Measurements from ENCODE around the gene TRIM43.
"Not testable (repeated sequence)": the region's sequence is repeated elsewhere in the genome, so short reads cannot be mapped to it uniquely, and the experiment has no call there.

The TRIM43 gene

DNA sequence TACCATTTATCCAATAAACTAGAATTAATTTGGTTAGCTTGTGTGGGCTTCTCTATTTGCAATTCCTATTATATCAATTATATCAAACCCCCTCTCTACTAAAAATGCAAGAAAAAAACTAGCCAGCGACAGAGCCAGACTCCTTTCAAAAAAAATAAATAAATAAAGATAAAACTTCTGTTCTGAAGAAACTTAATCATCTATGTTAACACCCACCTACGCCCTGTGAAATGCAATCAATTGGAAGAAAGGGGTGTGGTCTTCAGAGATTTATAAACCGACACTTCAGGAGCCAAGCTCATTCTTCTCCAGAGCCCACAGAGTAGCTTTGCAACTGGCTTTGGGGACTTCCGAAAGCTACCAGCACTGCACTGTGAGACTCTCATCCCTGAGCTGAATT is at the start of gene TRIM43:
Gene TRIM43, plus strand, starts transcription at position 301 of the 400 bp plus-strand sequence. CDS start 2,023 bp downstream, outside the sequence.
- not testable (repeated sequence) for DNase-seq

DNA sequence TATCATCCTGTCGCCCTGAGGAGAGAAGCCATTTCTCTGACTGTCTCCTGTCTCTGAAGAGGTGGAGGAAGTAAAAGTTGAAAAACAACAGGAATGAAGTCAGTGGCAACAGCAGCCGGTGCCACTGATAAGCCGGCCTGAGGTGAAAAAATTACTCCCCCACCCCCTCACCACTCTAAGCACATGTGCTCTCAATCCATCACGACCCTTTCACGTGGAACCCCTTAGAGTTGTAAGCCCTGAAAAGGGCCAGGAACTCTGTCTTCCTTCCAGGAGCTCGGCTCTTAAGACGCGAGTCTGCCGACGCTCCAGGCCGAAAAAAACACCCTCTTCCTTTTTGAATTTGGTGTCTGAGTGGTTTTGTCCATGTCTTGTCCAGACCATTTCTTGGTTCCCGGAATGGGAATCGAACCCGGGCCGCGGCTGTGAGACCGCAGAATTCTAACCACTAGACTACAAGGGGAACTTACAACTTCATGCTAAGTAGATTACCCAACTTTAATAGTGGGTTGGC is 40.7 kb upstream of the TRIM43 start:
- no peak for DNase-seq

DNA sequence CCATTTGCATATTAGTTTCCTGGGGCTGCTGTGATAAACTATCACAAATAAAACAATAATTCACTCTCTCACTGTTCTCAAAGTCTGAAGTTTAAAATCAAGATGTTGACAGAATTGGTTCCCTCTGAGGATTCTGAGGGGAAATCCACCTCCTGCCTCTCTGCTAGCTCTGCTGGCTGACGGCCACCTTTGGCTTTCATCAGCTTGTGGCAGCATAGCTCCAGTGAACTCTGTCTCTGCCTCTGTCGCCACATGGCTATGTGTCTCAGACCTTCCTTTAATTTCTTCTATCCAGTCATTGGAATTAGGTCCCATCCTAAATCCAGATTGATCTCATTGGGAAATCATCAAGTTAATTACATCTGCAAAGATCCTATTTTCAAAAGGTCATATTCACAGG is 38.9 kb upstream of the TRIM43 start:
- DNase-seq = peak in 20 of 51 donors; percentile 2 to 59 (median 26)

DNA sequence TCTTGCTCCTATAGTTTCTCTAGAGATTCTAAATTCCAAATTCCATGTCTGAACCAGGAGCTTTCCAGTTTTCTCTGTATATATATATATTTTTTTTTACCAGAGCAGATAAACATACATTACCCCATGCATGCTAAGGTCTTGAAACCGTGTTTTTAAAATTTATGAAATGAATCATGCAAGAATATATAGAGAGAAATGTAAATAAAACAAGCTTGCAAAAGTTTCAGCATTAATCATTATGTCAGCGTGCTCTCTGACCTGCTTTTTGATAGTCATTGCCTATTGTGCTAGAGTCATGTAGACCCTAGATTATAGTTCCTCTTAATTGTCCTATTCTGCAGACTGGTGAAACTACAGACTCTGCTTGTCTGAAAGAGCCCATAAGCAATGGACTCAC is 22.6 kb upstream of the TRIM43 start:
- DNase-seq = no peak

DNA sequence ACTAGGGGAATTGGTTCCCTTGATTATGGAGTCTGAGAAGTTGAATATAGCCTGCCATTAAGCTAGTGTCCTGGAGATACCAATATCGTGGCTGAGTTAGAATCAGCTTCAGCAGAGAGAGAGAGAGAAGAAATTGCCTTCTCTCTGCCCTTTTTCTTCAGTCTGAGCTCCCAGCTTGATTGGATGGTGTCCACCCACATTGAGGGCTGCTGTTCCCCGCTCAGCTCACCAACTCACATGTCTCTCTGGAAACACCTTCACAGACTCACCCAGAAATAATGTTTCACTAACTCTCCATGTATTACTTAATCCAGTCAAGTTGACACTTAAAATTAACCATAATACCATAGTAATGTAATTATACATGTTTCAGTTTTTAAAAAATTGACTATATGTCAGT is 17.9 kb upstream of the TRIM43 start:
- DNase-seq = peak in 1 of 51 donors; percentile 10

DNA sequence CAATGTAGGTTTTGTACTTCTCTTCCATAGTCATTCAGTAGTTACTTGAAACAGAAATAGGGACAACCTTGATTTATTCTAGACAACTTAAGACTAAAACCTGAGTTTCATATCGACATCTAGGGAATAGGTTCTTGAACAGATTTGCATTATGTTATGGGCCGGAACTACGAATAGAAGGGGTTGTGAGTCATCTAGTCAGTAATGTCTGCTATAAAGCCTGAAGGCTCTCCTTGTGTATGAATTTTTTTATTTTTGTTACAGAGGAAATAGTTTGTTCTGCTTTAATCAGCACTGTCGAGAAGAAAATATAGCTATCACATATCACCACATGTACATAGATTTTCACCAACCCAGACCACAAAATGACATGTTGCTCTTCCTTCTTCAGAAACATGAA is 17.3 kb upstream of the TRIM43 start:
- no peak for DNase-seq

DNA sequence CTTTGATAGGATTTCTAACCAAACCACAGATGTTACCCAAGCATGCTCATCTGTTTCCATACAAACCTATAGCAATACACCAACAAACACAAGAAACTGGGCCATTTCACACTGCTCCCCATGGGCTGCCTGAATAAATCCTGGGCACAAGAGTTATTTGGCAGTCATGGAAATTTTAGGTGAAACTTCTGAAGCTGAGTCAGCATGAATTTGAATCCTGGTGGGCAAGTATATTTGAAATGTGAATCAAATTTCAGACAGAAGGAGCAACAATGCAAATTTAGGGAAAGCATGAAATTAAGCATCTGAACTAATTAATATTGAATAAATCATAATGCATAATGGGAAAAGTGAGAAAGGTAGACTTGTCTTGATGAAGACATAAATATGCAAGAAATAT is 15.9 kb upstream of the TRIM43 start:
- no peak for DNase-seq

DNA sequence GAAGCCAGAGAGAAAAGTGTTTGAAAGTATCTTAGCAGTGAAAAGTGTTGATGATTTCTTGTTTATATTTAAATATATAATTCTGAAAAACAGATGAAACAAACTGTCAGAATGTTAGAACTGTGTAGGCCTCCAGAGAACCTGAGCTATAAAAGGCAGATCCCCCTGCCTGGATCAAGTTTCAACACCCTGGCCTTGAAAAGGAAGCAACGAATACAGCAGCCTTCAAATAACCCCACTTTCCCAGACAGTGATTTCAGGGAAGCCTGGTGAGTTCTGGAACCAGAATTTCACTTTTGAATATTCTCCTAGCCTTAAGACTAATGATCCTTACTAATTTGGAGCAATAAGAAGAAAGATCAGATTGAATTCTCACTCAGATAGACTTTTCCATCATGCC is 13.3 kb upstream of the TRIM43 start:
- DNase-seq = peak in 1 of 51 donors; percentile 22

DNA sequence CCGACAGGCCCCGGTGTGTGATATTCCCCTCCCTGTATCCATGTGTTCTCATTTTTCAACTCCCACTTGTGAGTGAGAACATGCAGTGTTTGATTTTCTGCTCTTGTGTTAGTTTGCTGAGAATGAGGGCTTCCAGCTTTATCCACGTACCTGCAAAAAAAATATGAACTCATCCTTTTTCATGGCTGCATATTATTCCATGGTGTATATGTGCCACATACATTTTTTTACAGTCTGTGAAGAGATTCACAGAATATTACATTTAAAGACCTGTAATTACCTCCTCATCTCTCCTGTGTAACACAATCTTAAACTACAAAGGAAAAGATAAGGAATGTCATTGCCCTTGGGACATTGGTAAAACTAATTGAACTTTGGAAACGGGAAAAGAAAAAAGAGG is 8.3 kb upstream of the TRIM43 start:
- not testable (repeated sequence) for DNase-seq

DNA sequence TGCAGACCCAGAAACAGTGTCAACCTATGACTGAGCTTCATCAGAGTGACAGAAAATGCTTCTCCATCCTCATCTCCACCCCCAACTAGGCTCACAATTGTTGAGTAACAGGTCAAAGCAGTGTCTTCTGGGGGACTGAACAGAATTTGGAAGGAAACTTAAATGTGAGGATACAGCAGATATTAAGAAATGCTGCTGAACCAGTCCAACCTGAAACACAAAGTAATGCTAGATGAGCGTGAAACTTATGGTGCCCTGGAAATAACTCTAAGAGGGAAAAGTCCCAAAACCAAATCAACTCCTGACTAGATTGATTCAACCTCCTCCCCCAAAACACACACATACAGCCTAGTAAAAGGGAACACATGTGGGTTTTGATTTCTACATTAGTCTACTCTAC is 7.5 kb upstream of the TRIM43 start:
- DNase-seq = not testable (repeated sequence)

DNA sequence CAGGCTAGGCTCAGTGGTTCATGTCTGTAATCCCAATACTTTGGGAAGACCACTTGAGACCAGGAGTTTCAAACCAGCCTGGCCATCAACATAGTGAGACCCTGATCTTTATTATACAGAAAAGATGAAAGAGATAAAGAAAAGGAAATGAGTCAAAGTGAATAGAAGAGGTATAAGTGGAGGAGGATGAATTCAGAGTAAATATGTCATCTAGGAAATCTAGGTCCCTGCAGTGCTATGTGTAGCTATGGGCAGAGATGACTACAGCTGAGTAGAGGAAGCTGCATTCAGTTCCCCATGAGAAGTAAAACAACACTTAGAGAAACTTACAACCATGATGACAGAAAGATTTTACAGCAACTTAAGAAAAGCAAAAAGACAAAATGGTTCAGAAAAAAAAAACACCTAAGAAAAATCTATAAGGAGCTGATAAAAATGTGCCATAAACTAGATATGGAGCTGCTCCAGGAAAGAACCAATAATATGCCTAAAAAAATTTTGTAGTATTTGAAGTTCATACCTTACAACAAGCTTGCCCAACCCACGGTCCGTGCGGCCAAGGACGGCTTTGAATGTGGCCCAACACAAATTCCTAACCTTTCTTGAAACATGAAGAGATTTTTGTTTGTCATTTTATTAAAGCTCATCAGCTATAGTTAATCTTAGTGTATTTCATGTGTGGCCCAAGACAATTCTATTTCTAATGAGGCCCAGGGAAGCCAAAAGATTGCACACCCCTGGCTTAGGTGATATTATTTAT is 1.8 kb upstream of the TRIM43 start:
- DNase-seq = not testable (repeated sequence)

DNA sequence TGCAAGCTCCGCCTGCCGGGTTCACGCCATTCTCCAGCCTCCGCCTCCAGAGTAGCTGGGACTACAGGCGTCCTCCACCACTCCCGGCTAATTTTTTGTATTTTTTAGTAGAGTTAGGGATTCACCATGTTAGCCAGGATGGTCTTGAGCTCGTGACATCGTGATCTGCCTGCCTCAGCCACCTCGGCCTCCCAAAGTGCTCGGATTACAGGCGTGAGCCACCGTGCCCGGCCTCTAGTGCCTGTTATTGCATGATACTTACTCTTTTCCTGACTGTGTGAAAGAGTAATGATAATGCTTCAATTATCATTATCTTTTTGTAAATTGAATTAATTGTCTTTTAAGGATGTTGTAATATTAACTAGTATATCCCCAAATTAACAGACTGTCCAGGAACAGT is 1.2 kb downstream of the TRIM43 start:
- DNase-seq = not testable (repeated sequence)

DNA sequence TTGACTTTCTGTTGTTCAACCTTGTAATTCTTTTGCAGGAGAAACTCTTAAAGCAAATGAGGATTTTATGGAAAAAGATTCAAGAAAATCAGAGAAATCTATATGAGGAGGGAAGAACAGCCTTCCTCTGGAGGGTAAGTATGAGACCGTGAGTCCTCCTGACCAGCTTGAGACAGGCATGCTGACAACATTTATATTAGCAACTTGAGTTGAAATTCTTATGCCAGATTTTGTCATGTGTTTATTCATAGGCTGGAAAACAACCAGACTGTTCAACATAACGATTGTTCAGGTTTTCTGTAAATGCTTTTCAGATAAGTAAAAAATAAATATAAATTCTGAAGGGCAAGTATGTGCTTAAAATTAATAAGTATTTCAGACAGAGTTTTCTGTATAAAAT is 3.2 kb downstream of the TRIM43 start:
- not testable (repeated sequence) for DNase-seq

DNA sequence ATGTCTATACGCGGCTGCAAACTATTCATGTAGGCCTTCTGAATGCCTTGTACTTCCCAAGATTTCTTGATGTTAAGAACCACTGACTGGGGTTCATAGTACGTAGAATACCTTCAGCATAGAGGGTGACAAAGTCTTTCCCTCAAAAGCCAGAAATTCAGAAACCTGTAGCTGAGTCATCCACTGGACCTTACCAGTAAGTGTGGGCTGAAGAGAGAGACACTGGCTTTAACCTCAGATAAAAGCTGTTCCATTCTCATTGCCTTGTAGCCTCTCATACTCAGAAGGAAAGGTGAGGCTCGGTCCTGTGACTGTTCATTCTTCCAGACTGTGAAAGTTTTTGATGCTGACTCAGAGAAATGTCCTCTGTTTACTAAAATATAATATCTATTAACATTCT is 9.5 kb downstream of the TRIM43 start:
- not testable (repeated sequence) for DNase-seq

DNA sequence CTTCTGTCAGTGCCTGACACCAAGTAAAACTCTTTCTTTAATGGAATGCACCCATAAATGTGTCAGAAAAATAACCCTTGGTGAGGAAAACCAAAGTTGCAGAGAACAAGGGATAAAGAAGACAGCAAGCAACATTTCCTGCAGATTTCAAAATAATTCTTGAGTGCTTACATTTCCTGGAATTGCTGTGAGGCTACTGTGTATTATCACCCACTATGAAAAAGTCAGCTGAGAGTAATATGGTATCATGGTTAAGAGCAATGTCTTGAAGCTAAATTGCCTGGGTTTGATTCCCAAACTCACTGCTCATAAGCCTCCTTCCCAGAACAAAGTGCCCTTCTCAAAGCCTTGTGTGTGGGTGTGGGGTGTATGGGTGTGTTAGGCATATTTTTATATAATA is 10.3 kb downstream of the TRIM43 start:
- DNase-seq = not testable (repeated sequence)

DNA sequence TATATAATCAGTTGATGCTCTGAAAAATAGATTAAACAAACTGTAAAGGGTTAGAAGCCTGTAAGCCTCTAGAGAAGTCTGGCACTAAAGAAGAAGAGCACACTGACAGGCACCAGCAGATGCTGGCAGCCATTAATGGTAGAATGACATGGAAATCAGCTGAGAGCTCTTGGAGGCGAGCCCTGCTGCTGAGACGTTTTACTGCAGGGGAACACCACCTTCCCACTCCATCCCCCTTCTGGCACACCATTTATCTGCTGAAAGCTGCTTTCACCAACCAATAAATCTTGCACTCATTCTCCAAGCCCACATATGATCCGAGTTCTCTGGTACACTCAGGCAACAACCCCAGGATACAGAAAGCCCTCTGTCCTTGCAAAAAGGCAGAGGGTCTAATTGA is 16.6 kb downstream of the TRIM43 start:
- not testable (repeated sequence) for DNase-seq

DNA sequence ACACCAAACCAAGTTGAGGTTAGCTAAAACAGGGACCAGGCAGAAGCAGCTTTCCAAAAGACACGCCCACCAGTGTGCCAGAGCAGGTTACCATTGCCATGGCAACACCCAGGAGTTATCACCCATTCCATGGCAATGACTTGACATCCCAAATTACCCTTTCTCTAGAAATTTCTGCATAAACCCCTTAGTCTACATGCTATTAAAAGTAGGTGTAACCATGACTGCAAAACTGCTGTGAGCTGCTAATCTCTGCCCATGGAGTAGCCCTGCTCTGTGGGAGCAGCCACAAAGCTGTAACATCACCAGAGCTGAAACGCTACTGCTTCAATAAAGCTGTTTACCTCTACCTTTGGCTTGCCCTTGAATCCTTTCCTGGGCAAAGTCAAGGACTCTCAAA is 18.0 kb downstream of the TRIM43 start:
- DNase-seq = not testable (repeated sequence)

DNA sequence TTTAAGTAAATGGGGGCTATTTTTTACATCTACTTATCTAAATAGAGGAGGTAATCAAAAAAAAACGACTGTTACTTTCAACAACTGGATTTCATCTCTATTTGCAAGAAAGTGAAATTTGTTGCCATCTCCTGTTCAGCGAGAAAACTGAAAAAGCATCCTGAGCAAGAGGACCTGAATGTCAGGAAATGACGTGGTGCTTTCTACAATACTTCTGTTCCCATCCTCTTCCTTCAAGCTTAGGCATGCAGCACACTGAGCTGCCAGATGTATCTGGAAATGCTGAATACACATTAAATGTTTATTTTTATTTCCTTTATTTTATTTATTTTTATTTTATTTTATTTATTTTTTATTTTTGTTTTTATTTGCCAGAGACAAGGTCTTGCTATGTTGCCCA is 21.2 kb downstream of the TRIM43 start:
- not testable (repeated sequence) for DNase-seq

DNA sequence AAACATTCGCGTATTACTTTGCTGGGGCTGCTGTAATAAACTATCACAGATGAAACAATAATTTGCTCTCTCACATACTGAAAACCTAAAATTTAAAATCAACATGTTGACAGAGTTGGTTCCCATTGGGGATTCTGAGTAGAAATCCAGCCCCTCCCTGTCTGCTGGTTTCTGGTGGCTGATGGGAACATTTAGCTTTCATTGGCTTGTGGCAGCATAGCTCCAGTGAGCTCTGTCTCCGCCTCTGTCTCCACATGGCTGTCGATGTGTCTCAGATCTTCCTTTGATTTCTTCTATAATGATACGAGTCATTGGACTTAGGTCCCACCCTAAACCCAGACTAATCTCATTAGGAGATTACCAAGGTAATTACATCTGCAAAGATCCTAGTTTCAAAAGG is 30.9 kb downstream of the TRIM43 start:
- DNase-seq = not testable (repeated sequence)

DNA sequence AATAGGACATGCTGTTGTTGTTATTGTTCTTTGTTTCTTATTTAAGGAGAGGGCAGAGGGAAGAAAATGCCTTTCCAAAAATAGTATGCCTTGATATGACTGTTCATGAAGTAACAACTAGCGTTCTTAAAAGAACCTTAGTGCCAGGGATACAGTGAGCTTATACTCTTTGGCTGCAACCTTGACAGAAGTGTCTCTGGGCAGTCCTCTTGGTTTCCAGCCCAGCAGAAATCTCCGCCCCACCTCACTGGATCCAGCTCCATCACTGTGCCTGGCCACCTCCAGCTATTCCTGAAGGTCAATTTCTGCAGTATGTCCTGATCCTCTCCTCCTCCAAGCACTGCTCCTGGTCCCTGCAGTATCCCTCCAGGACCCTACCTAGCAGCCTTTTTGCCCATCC is 39.2 kb downstream of the TRIM43 start:
- DNase-seq = not testable (repeated sequence)

DNA sequence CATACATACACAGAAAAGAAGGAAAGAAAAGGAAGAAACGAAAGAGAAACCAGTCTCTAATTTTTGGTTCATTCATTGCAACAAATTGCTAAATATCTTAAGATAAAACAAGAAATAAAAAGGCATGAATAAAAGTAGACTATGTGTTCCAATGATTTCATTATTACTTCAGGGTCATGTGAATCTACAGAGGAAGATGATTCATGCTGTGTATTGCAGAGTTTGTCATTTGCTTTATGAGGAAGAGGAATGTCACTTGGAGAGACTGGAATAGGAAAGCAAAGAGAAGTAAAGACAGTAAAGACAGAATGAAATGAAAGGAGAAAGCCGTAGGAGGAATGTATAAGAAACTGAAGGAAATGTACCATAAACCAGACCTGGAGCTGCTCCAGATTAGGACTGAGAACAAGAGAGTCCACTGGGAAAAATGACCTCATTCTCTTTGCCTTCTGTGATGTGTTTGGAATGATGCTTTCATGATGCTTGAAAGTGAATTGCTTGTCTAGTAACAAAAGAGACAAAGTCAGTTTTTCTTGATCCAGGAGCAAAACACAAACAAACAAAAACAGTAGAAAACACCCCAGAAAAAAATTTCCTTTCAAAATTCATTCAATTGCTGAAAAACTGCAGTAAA is 41.9 kb downstream of the TRIM43 start:
- not testable (repeated sequence) for DNase-seq

DNA sequence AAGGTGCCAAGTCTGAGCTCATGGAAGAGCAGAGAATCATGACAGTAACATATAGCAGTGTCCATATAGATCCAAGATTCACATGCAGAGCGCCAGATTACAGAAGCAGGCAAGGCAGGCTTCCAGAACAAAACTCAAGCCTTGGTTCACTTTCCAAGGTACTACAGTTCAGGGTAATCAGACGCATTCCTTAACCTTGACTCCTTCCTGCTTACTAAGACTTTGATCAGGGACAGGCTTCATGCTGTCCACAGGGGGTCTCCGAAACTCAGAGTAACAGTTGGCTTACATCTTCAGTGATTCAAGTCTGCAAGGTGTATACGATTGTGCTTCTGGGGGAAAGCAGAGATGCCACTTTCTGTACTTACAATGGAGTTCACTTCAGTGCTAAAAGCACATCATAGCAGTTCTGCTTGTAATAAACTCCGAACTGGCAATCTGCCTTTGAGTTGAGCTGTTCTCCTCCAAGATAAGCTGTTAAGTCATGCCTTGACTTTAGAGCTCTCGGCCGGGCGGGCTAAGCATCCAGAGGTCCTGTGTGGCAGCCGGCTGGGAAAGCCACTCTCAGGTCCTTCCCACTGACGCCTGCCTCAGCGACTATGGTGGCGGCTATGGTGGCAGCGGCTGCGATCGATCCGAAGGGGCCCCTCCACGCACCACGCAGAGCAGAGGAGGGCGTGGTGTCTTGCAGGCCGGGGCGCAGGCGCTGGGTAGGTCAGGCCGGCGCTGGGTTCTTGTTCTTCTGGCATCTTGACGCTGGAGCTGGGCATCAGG is 48.9 kb downstream of the TRIM43 start:
- not testable (repeated sequence) for DNase-seq

Measured in hypothalamus (tissue), 51 donors.